ENCODE data around the gene SLIT3. TPM values are rescaled to one million over a fixed set of nuclear protein-coding genes. Genes with fewer than 3 reads are reported as not detected.

Gene SLIT3
- total RNA-seq, 1 experiment from 2014 or later = 0.10 TPM

DNA sequence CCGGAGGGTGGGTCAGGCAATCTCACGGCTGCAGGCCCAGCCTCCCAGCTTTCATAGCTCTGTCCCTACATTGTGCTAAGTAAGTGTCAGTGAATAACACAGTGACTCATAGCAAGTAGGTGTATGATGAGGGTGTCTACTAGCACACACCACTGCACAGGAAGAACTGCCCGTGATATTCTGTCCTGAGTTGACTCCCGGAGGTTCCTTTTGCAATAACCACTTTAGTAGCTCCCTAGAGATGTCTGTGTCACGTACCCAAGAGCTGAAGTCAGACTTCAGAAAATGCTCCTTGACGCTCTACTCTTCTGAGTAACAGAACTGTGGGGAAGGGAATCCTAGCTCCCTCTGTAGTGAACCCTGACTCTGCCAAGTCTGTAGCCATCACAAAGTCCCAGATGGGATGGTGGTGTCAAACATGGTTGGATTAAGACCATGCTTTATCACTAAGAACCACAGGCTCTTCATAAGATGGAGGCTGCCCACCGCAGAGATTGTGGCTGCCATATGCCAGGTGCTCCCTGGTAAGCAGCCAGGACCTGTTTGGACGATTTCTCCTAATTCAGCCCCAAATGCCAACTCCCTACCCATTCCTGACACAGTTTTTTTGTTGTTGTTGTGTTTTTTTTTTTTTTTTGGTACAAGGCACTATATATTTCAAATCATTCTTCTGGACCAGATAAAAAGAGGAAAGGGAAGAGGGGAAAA is 369.1 kb downstream of the SLIT3 start:
- Histone ChIP-seq H3K27ac (ENCODE audit: low read depth, low read length) (no peak overlapping the region), H3K4me1 (ENCODE audit: control insufficient read depth in 1 of 2, insufficient read depth in 2 of 2, low read length in 2 of 2) (no peaks in the 10 kb centered on the region), H2AFZ (ENCODE audit: low read depth, low read length, poor library complexity, severe bottlenecking) (no peak overlapping the region), H3K4me2 (ENCODE audit: low read length) (no peak overlapping the region), H3K9me3 (ENCODE audit: control insufficient read depth in 1 of 2, insufficient read depth in 1 of 2, low read depth in 1 of 2, low read length in 2 of 2) (no peaks in the 10 kb centered on the region), H3K27me3 (ENCODE audit: insufficient read depth, low read length) (peaks cover 70% of the 10 kb centered on the region), H3K9me2 (ENCODE audit: insufficient read depth) (no peaks in the 10 kb centered on the region), H4K20me1 (ENCODE audit: insufficient read depth) (no peaks in the 10 kb centered on the region), H3K36me3 (ENCODE audit: control insufficient read depth in 1 of 2, insufficient read depth in 2 of 2, low read length in 2 of 2) (no peaks in the 10 kb centered on the region), H3K9ac (ENCODE audit: low read length) (no peak overlapping the region), H3K4me3 (replicated peaks in 1 of 2; ENCODE audit: low read depth in 1 of 2, low read length in 2 of 2) (no peak overlapping the region), H3K79me2 (ENCODE audit: insufficient read depth, low read length) (no peaks in the 10 kb centered on the region)
- ChIA-PET CTCF (no interaction called here), RAD21 (ENCODE audit: low non-redundant PET in 1 of 2, low total read pairs in 2 of 2, uncharacterized antibody in 2 of 2, unreplicated experiment in 2 of 2) (no interaction called here), POLR2A (no interaction called here)
- TF ChIP-seq, protein P1, sequence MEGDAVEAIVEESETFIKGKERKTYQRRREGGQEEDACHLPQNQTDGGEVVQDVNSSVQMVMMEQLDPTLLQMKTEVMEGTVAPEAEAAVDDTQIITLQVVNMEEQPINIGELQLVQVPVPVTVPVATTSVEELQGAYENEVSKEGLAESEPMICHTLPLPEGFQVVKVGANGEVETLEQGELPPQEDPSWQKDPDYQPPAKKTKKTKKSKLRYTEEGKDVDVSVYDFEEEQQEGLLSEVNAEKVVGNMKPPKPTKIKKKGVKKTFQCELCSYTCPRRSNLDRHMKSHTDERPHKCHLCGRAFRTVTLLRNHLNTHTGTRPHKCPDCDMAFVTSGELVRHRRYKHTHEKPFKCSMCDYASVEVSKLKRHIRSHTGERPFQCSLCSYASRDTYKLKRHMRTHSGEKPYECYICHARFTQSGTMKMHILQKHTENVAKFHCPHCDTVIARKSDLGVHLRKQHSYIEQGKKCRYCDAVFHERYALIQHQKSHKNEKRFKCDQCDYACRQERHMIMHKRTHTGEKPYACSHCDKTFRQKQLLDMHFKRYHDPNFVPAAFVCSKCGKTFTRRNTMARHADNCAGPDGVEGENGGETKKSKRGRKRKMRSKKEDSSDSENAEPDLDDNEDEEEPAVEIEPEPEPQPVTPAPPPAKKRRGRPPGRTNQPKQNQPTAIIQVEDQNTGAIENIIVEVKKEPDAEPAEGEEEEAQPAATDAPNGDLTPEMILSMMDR (IDR thresholded peaks at IDR 0.05 in 2 of 3, conservative IDR thresholded peaks at IDR 0.05 in 1 of 3; ENCODE audit: borderline replicate concordance in 1 of 3, insufficient read depth in 1 of 3, low read depth in 2 of 3, low read length in 2 of 3) = no peak
- TF ChIP-seq REST (IDR thresholded peaks at IDR 0.05; ENCODE audit: low read depth) = no peak
- no peak for TF ChIP-seq CEBPB (IDR thresholded peaks at IDR 0.05; ENCODE audit: low read depth)
- no peak for TF ChIP-seq TCF7L2 (IDR thresholded peaks at IDR 0.05; ENCODE audit: borderline replicate concordance, extremely low read depth, insufficient read depth, insufficient read length)
- TF ChIP-seq CBX3 (IDR thresholded peaks at IDR 0.05; ENCODE audit: low read depth) = no peak
- TF ChIP-seq ZNF274 (IDR thresholded peaks at IDR 0.05; ENCODE audit: low read depth, low read length) = no peak
- TF ChIP-seq JUND (IDR thresholded peaks at IDR 0.05) = no peak
- TF ChIP-seq, protein P2, sequence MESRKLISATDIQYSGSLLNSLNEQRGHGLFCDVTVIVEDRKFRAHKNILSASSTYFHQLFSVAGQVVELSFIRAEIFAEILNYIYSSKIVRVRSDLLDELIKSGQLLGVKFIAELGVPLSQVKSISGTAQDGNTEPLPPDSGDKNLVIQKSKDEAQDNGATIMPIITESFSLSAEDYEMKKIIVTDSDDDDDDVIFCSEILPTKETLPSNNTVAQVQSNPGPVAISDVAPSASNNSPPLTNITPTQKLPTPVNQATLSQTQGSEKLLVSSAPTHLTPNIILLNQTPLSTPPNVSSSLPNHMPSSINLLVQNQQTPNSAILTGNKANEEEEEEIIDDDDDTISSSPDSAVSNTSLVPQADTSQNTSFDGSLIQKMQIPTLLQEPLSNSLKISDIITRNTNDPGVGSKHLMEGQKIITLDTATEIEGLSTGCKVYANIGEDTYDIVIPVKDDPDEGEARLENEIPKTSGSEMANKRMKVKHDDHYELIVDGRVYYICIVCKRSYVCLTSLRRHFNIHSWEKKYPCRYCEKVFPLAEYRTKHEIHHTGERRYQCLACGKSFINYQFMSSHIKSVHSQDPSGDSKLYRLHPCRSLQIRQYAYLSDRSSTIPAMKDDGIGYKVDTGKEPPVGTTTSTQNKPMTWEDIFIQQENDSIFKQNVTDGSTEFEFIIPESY (IDR thresholded peaks at IDR 0.05; ENCODE audit: extremely low read depth, insufficient replicate concordance, low read length) = no peak
- no peak for TF ChIP-seq RAD21 (IDR thresholded peaks at IDR 0.05; ENCODE audit: low read depth)
- no peak for TF ChIP-seq POLR2AphosphoS5 (IDR thresholded peaks at IDR 0.05; ENCODE audit: low read depth, low read length)
- TF ChIP-seq SP1 (IDR thresholded peaks at IDR 0.05; ENCODE audit: low read depth) = no peak
- no peak for TF ChIP-seq EGR1 (IDR thresholded peaks at IDR 0.05; ENCODE audit: low read depth)
- no peak for TF ChIP-seq YY1 (IDR thresholded peaks at IDR 0.05; ENCODE audit: extremely low read depth, insufficient replicate concordance, low read depth, low read length)
- DNase-seq (ENCODE audit: low read depth, low spot score) (no peak), ATAC-seq (0 out of 2 replicates have a peak, but pooled peaks have one; percentile 22)
- intact Hi-C loops (cut with micrococcal nuclease) = no loop called here
- no TSS peak for BruUV-seq (replicated peaks)

Measured in HCT116 (cell line).